ES-I3 (cell line): ENCODE data around the gene ZNF215.
"Not testable (repeated sequence)": the region's sequence is repeated elsewhere in the genome, so short reads cannot be mapped to it uniquely, and the experiment has no call there.

Experiments
- H3K36me3 ChIP-seq: 2 replicates; pipeline ENCODE4 v1.6.1; 2013; ENCODE audit warnings: mild to moderate bottlenecking, low read length, control low read depth, moderate library complexity; ENCODE audit not compliant: insufficient read depth
- H3K4me1 ChIP-seq: 2 replicates; pipeline ENCODE4 v1.6.1; 2013; ENCODE audit warnings: mild to moderate bottlenecking, control low read depth, low read length; ENCODE audit not compliant: insufficient read depth
- H3K9ac ChIP-seq: 2 replicates; pipeline ENCODE4 v1.6.1; 2013; ENCODE audit warnings: low read depth, mild to moderate bottlenecking, low read length, moderate library complexity
- H3K9me3 ChIP-seq: 2 replicates; pipeline ENCODE4 v1.6.1; 2013; ENCODE audit warnings: mild to moderate bottlenecking, low read length, moderate library complexity; ENCODE audit not compliant: control insufficient read depth, insufficient read depth

ZNF215 gene

GRCh38 chr11:6926208-6927029 is at the start of gene ZNF215:
TSS of gene ZNF215 (plus strand) at chr11:6926426. CDS start at chr11:6932273, 5,847 bp downstream.
- Histone ChIP-seq H3K36me3 (no peaks in the 10 kb centered on the region), H3K9ac (peak within 1 kb of the TSS; percentile 69), H3K4me1 (peaks cover 7% of the 10 kb centered on the region)

GRCh38 chr11:6876914-6877313 is 49.3 kb upstream of the ZNF215 start:
- Histone ChIP-seq H3K9ac (no peak overlapping the region), H3K36me3 (no peaks in the 10 kb centered on the region), H3K9me3 (no peaks in the 10 kb centered on the region), H3K4me1 (no peaks in the 10 kb centered on the region)

More at GRCh38 chr11:6926208-6927029, at the start of gene ZNF215:
- H3K9me3 ChIP-seq = no peaks in the 10 kb centered on the region; the same call in 1 of the 2 replicates

DNA sequence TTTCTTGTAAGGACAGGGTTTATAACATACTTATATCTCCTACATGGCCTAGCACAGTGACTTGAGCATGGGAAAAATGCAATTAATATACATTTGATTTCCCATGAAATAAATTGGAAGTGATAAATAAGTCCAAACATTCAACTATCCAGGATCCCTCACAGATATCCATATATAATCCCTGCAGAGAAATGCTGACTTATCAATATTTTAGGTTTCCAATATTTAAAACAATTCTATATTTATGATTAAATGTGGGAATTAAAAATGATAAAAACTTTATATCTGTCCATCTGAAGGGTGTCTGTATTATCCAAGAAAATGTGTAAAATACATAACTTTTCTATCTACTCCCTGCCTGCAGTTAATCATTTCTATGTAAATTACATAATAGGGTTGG is 43.5 kb upstream of the ZNF215 start:
- H3K36me3 ChIP-seq = no peaks in the 10 kb centered on the region
- H3K9ac ChIP-seq = no peak overlapping the region
- H3K9me3 ChIP-seq = no peaks in the 10 kb centered on the region
- peaks cover 7% of the 10 kb centered on the region; the same call in 1 of the 2 replicates for H3K4me1 ChIP-seq

- not testable (repeated sequence) for H3K9me3 ChIP-seq, H3K9ac ChIP-seq, H3K36me3 ChIP-seq, H3K4me1 ChIP-seq
Observed at GRCh38 chr11:6887711-6888110, 38.5 kb upstream of the ZNF215 start.

- Histone ChIP-seq H3K36me3 (no peaks in the 10 kb centered on the region), H3K4me1 (peaks cover 3% of the 10 kb centered on the region; the same call in 1 of the 2 replicates), H3K9me3 (no peaks in the 10 kb centered on the region), H3K9ac (no peak overlapping the region)
Observed at GRCh38 chr11:6888830-6889229, 37.4 kb upstream of the ZNF215 start.

- H3K36me3 ChIP-seq = no peaks in the 10 kb centered on the region
- no peaks in the 10 kb centered on the region for H3K4me1 ChIP-seq
- no peak overlapping the region for H3K9ac ChIP-seq
- no peaks in the 10 kb centered on the region for H3K9me3 ChIP-seq
Observed at GRCh38 chr11:6889835-6890234, 36.4 kb upstream of the ZNF215 start.

GRCh38 chr11:6892400-6892799 is 33.8 kb upstream of the ZNF215 start, which contains the start of gene OR2D2:
TSS of gene OR2D2 (minus strand) at chr11:6892500. CDS start at chr11:6892500, 0 bp downstream.
- no peaks in the 10 kb centered on the region for H3K4me1 ChIP-seq
- H3K9ac ChIP-seq = no peak within 1 kb of the TSS
- no peaks in the 10 kb centered on the region for H3K9me3 ChIP-seq
- no peaks in the 10 kb centered on the region for H3K36me3 ChIP-seq

DNA sequence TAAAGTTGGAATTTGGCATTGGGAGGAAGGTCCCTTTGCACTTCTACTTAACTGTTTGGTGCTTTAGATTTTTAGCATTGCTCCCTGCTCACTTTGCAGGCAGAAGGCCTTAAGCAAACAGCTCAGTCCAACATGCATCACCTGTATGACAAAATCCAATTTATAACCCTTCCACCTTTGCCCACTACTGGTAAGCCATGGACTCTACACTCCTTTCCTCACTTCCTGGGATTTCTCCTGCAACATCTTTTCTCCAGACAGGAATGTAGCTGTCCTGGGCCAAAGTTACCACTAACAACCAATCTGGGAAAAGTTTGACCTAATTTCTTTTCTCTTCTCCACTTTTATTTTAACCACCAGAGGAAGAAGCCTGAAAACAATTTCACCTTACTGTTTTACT is 32.1 kb upstream of the ZNF215 start:
- Histone ChIP-seq H3K4me1 (no peaks in the 10 kb centered on the region), H3K9me3 (no peaks in the 10 kb centered on the region), H3K9ac (no peak overlapping the region), H3K36me3 (no peaks in the 10 kb centered on the region)

DNA sequence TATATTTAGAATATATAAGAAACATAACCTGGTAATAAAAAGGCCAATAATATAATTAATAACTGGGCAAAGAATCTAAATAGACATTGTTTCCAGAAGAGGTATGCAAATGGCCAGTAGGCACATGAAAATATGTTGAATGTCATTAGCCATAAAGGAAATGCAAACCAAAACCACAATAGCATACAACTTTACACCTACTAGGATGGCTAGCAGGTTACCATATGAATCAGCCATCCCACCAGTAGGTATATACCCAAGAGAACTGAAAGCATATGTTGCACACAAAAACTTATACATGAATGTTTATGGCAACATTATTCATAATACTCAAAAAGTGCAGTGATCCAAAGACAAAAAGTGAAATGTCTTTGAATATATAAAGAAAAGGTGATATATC is 31.2 kb upstream of the ZNF215 start:
- Histone ChIP-seq H3K4me1 (no peaks in the 10 kb centered on the region), H3K36me3 (no peaks in the 10 kb centered on the region)

GRCh38 chr11:6898911-6899310 is 27.3 kb upstream of the ZNF215 start:
- no peak overlapping the region for H3K9ac ChIP-seq
- no peaks in the 10 kb centered on the region for H3K4me1 ChIP-seq
- H3K36me3 ChIP-seq = no peaks in the 10 kb centered on the region
- H3K9me3 ChIP-seq = no peaks in the 10 kb centered on the region

More for the DNA sequence above, 31.2 kb upstream of the ZNF215 start:
- Histone ChIP-seq H3K9ac (no peak overlapping the region), H3K9me3 (no peaks in the 10 kb centered on the region)

GRCh38 chr11:6900327-6900999 is 25.8 kb upstream of the ZNF215 start:
- H3K36me3 ChIP-seq = no peaks in the 10 kb centered on the region
- no peaks in the 10 kb centered on the region for H3K9me3 ChIP-seq
- H3K4me1 ChIP-seq = no peaks in the 10 kb centered on the region
- H3K9ac ChIP-seq = no peak overlapping the region

GRCh38 chr11:6904804-6905203 is 21.4 kb upstream of the ZNF215 start:
- H3K36me3 ChIP-seq, H3K9ac ChIP-seq, H3K4me1 ChIP-seq, H3K9me3 ChIP-seq: not testable (repeated sequence)

DNA sequence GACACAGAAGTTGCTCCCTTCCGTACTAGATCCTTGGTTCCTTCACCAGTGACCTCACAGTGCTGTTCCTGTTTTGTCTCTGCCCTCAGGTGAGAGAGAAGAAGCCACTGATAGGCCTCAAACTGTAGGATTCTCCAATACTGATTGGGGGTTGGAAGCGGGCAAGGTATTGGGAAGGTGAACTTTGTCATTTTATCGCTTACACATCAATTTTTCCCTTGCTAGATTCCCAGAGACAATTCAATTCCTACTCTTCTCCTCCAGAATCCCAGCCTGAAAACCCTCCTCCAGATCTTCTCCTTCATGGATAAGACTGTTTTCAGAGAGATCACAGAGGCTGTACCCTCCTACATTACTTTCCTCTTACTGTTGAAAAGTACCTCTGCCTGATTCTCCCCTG is 14.8 kb upstream of the ZNF215 start:
- Histone ChIP-seq H3K36me3 (no peaks in the 10 kb centered on the region), H3K9ac (no peak overlapping the region), H3K4me1 (no peaks in the 10 kb centered on the region), H3K9me3 (no peaks in the 10 kb centered on the region)

- Histone ChIP-seq H3K9ac (no peak overlapping the region), H3K9me3 (no peaks in the 10 kb centered on the region), H3K4me1 (no peaks in the 10 kb centered on the region), H3K36me3 (no peaks in the 10 kb centered on the region)
Observed at GRCh38 chr11:6911948-6912347, 14.3 kb upstream of the ZNF215 start.

GRCh38 chr11:6919698-6920097 is 6.5 kb upstream of the ZNF215 start:
- no peaks in the 10 kb centered on the region for H3K4me1 ChIP-seq
- H3K9me3 ChIP-seq = no peaks in the 10 kb centered on the region; the same call in 1 of the 2 replicates
- no peak overlapping the region for H3K9ac ChIP-seq
- no peaks in the 10 kb centered on the region for H3K36me3 ChIP-seq
